GM12891 (cell line): ENCODE results near the gene TSEN34.
"Not testable (repeated sequence)": the region's sequence is repeated elsewhere in the genome, so short reads cannot be mapped to it uniquely, and the experiment has no call there.

Source experiments
- DNase-seq: peaks from one replicate; pipeline ENCODE4 v3.0.0; 2011; ENCODE audit warnings: low spot score; ENCODE audit not compliant: insufficient read length
- FAIRE-seq: peaks from 2 replicates; lab custom pipeline; 2011; peaks lifted over from hg19 to GRCh38; lab: Jason Lieb, UNC
- PAX5 ChIP-seq: IDR thresholded peaks from 2 replicates; pipeline ENCODE4 v1.6.1; 2011; ENCODE audit warnings: low read length, moderate library complexity, mild to moderate bottlenecking; ENCODE audit not compliant: insufficient read depth, severe bottlenecking
- POLR2A ChIP-seq: IDR thresholded peaks from 2 replicates; pipeline ENCODE4 v1.6.1; 2011; ENCODE audit warnings: low read depth, low read length, control low read depth
- POLR2AphosphoS5 ChIP-seq: IDR thresholded peaks from 2 replicates; pipeline ENCODE4 v1.6.1; 2011; ENCODE audit warnings: low read depth, low read length, control low read depth
- POU2F2 ChIP-seq: IDR thresholded peaks from 2 replicates; pipeline ENCODE4 v1.6.1; 2011; ENCODE audit warnings: low read depth, mild to moderate bottlenecking, control low read depth, low read length, moderate library complexity
- SPI1 ChIP-seq: IDR thresholded peaks from 2 replicates; pipeline ENCODE4 v1.6.1; 2011; ENCODE audit warnings: low read depth, low read length, control low read depth
- TAF1 ChIP-seq: IDR thresholded peaks from 2 replicates; pipeline ENCODE4 v1.6.1; 2011; ENCODE audit warnings: low read depth, low read length, control low read depth

Gene TSEN34

GRCh38 chr19:54218960-54219661, 28.0 kb downstream of the TSEN34 start:
- no peak for DNase-seq
- FAIRE-seq, result no peak
- no peak for TF ChIP-seq TAF1
- TF ChIP-seq SPI1, result no peak
- no peak for TF ChIP-seq POU2F2
- no peak for TF ChIP-seq PAX5
- TF ChIP-seq POLR2AphosphoS5, result no peak
- no peak for TF ChIP-seq POLR2A

- not testable (repeated sequence) for DNase-seq, FAIRE-seq
Measured at GRCh38 chr19:54219702-54220101, 28.6 kb downstream of the TSEN34 start.

- not testable (repeated sequence) for DNase-seq, FAIRE-seq
Measured at GRCh38 chr19:54221947-54222346, 30.8 kb downstream of the TSEN34 start.

GRCh38 chr19:54222474-54223276, 31.6 kb downstream of the TSEN34 start, which contains the start of gene LILRB3:
Gene LILRB3 (minus strand): TSS chr19:54223007. CDS start chr19:54222976, 31 bp downstream.
- not testable (repeated sequence) for DNase-seq, FAIRE-seq

- not testable (repeated sequence) for FAIRE-seq, DNase-seq
Measured at GRCh38 chr19:54223277-54223936, 32.3 kb downstream of the TSEN34 start.

GRCh38 chr19:54223937-54224281, 32.8 kb downstream of the TSEN34 start:
- not testable (repeated sequence) for DNase-seq, FAIRE-seq

- DNase-seq, FAIRE-seq: not testable (repeated sequence)
Measured at GRCh38 chr19:54224619-54225018, 33.5 kb downstream of the TSEN34 start.

GRCh38 chr19:54229146-54229545, 38.0 kb downstream of the TSEN34 start:
- DNase-seq, result no peak
- no peak for FAIRE-seq
- TF ChIP-seq POLR2A, result no peak
- TF ChIP-seq PAX5, result no peak
- TF ChIP-seq SPI1, result no peak
- TF ChIP-seq TAF1, result no peak
- TF ChIP-seq POU2F2, result no peak
- no peak for TF ChIP-seq POLR2AphosphoS5

GRCh38 chr19:54230031-54230430, 38.9 kb downstream of the TSEN34 start:
- no peak for DNase-seq
- no peak for FAIRE-seq
- no peak for TF ChIP-seq SPI1
- no peak for TF ChIP-seq POU2F2
- TF ChIP-seq POLR2AphosphoS5, result no peak
- TF ChIP-seq PAX5, result no peak
- no peak for TF ChIP-seq TAF1
- TF ChIP-seq POLR2A, result no peak

- DNase-seq (peak; percentile 75), FAIRE-seq (peak; percentile 92)
- TF ChIP-seq SPI1, result no peak
- no peak for TF ChIP-seq POU2F2
- no peak for TF ChIP-seq POLR2A
- no peak for TF ChIP-seq POLR2AphosphoS5
- no peak for TF ChIP-seq TAF1
- no peak for TF ChIP-seq PAX5
Measured at GRCh38 chr19:54231077-54231931, 40.2 kb downstream of the TSEN34 start.
